ENCODE results near the gene ITGA11. TPM values are rescaled to one million over a fixed set of nuclear protein-coding genes. Genes with fewer than 3 reads are reported as not detected.

The ITGA11 gene
- total and polyA plus RNA-seq, 2 of the 4 experiments (the other 2 are of a cell fraction) = 4.1 to 6.6 TPM

- dilution Hi-C loops (cut with HindIII; ENCODE audit: low sequenced_read_pairs, unreplicated experiment) (no loop called here), in situ Hi-C loops (cut with MboI; ENCODE audit: low sequenced_read_pairs) (no loop called here), intact Hi-C loops (cut with micrococcal nuclease) (no loop called here)
- Histone ChIP-seq H3K9me3 (ENCODE audit: control insufficient read depth, insufficient read depth, low read length) (no peaks in the 10 kb centered on the region), H3K27me3 (ENCODE audit: control insufficient read depth, insufficient read depth, low read length) (no peaks in the 10 kb centered on the region), H3K4me2 (ENCODE audit: low read depth, low read length) (no peak overlapping the region), H2AK9ac (replicated peaks; ENCODE audit: low read depth, low read length, poor library complexity) (no peak overlapping the region), H2BK15ac (ENCODE audit: low read depth, low read length) (no peak overlapping the region), H2AFZ (replicated peaks; ENCODE audit: low read length, poor library complexity) (no peak overlapping the region), H3K14ac (replicated peaks; ENCODE audit: low read depth, low read length) (0 out of 2 replicates have a peak overlapping the region, but pooled peaks have one; percentile 45), H3K9me1 (ENCODE audit: insufficient read depth, low read length) (0 out of 2 replicates have a peak, but pooled peaks cover 5% of the 10 kb centered on the region), H3K4me3 (ENCODE audit: insufficient read depth, low read depth, low read length) (no peak overlapping the region), H4K5ac (ENCODE audit: low read depth, low read length) (no peak overlapping the region), H4K8ac (ENCODE audit: low read depth in 2 of 2, low read length in 2 of 2) (0 out of 4 replicates have a peak overlapping the region, but pooled peaks of 1 of the 2 experiments have one; percentile 18), H4K91ac (ENCODE audit: insufficient read depth, low read depth, low read length) (no peak overlapping the region), H3K79me1 (ENCODE audit: low read depth in 1 of 2, low read length in 2 of 2) (no peaks in the 10 kb centered on the region), H3K27ac (ENCODE audit: insufficient read depth, low read length) (no peak overlapping the region), H3K56ac (ENCODE audit: extremely low read depth, insufficient read depth, low read length) (no peak overlapping the region), H3K23ac (ENCODE audit: low read depth, low read length) (no peak overlapping the region), H3K9ac (ENCODE audit: low read depth, low read length) (no peak overlapping the region), H2AK5ac (ENCODE audit: low read depth, low read length) (no peak overlapping the region), H2BK20ac (ENCODE audit: low read depth, low read length) (peak overlapping the region; percentile 10; the same call in 1 of the 2 replicates), H2BK120ac (ENCODE audit: low read depth, low read length) (no peak overlapping the region), H4K20me1 (ENCODE audit: insufficient read depth, low read length) (no peaks in the 10 kb centered on the region), H3K4ac (ENCODE audit: low read depth, low read length) (no peak overlapping the region), H2BK5ac (ENCODE audit: low read depth, low read length, poor library complexity, severe bottlenecking) (no peak overlapping the region), H3K36me3 (ENCODE audit: control insufficient read depth, insufficient read depth, low read length) (peaks cover 7% of the 10 kb centered on the region; the same call in 1 of the 2 replicates), H3K18ac (ENCODE audit: low read depth, low read length) (no peak overlapping the region), H3K4me1 (ENCODE audit: control insufficient read depth, insufficient read depth, low read length) (peaks cover 9% of the 10 kb centered on the region)
- CTCF ChIA-PET = no interaction called here
- DNase-seq (no peak), ATAC-seq (ENCODE audit: low read depth) (no peak)
- no TSS peak for BruUV-seq (replicated peaks)
- POLR2A ChIA-PET (ENCODE audit: unreplicated experiment) = no interaction called here
- WGBS, 2 experiments (ENCODE audit: extremely low coverage in 2 of 2, insufficient read length in 1 of 2) = no CpG with 5 or more reads among the region's 1 CpG
- TF ChIP-seq MAFK (IDR thresholded peaks at IDR 0.05; ENCODE audit: low read depth, low read length) (no peak), FOS (IDR thresholded peaks at IDR 0.05; ENCODE audit: low read depth, low read length) (no peak), CTCF (conservative IDR thresholded peaks at IDR 0.05; ENCODE audit: low read depth, low read length) (no peak), USF2 (IDR thresholded peaks at IDR 0.05; ENCODE audit: low read depth, low read length) (no peak), SMC3 (IDR thresholded peaks at IDR 0.05; ENCODE audit: low read depth, low read length) (no peak), POLR2A (IDR thresholded peaks at IDR 0.05; ENCODE audit: low read depth, low read length) (no peak), RFX5 (IDR thresholded peaks at IDR 0.05; ENCODE audit: low read depth, low read length) (no peak)
- TF ChIP-seq, protein P1, sequence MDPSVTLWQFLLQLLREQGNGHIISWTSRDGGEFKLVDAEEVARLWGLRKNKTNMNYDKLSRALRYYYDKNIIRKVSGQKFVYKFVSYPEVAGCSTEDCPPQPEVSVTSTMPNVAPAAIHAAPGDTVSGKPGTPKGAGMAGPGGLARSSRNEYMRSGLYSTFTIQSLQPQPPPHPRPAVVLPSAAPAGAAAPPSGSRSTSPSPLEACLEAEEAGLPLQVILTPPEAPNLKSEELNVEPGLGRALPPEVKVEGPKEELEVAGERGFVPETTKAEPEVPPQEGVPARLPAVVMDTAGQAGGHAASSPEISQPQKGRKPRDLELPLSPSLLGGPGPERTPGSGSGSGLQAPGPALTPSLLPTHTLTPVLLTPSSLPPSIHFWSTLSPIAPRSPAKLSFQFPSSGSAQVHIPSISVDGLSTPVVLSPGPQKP (IDR thresholded peaks at IDR 0.05; ENCODE audit: borderline replicate concordance, low read depth, low read length) = no peak
Measured at GRCh38 chr15:68315035-68315434, 116.9 kb downstream of the ITGA11 start.

Data from IMR-90 (cell line).